GM21528 (cell line): Measurements from ENCODE around the gene PTGER1.

Source experiments
- ATAC-seq: cut with Tn5 transposase; IDR thresholded peaks from one replicate; pipeline ENCODE4 v1.9.1; 2021; ENCODE audit warnings: mild to moderate bottlenecking, moderate library complexity; ENCODE audit not compliant: unreplicated experiment, low FRiP score

Gene PTGER1

GRCh38 chr19:14502334-14503092 lies 27.4 kb upstream of the PTGER1 start:
- no peak for ATAC-seq

- ATAC-seq, result no peak
These were observed 22.2 kb upstream of the PTGER1 start for GRCh38 chr19:14497228-14497921.

- ATAC-seq, result no peak
These were observed 21.7 kb upstream of the PTGER1 start for GRCh38 chr19:14496834-14497227.

GRCh38 chr19:14496029-14496833 lies 21.1 kb upstream of the PTGER1 start, which contains the start of gene GIPC1:
Gene GIPC1 (minus strand): TSS chr19:14496127. CDS start chr19:14482976, 13,151 bp downstream.
- peak; percentile 66 for ATAC-seq

- ATAC-seq, result peak; percentile 18
These were observed 20.5 kb upstream of the PTGER1 start for GRCh38 chr19:14495672-14496028.

- no peak for ATAC-seq
These were observed 19.9 kb upstream of the PTGER1 start for GRCh38 chr19:14494910-14495671.

GRCh38 chr19:14494411-14494810 lies 19.3 kb upstream of the PTGER1 start:
- ATAC-seq, result no peak

- ATAC-seq, result no peak
These were observed 17.7 kb upstream of the PTGER1 start for GRCh38 chr19:14492756-14493337.

- no peak for ATAC-seq
These were observed 12.4 kb upstream of the PTGER1 start for GRCh38 chr19:14487370-14488125.

- ATAC-seq, result no peak
These were observed 7.2 kb upstream of the PTGER1 start for GRCh38 chr19:14482172-14482941.

GRCh38 chr19:14480700-14481079 lies 5.5 kb upstream of the PTGER1 start:
- no peak for ATAC-seq

- no peak for ATAC-seq
These were observed 5.0 kb upstream of the PTGER1 start for GRCh38 chr19:14479975-14480699.

GRCh38 chr19:14479309-14479974 lies 4.3 kb upstream of the PTGER1 start:
- no peak for ATAC-seq

- no peak for ATAC-seq
These were observed 3.0 kb upstream of the PTGER1 start for GRCh38 chr19:14478113-14478545.

- ATAC-seq, result no peak
These were observed 2.4 kb upstream of the PTGER1 start for GRCh38 chr19:14477418-14478112.

- ATAC-seq, result no peak
These were observed 1.7 kb upstream of the PTGER1 start for GRCh38 chr19:14476673-14477401.
